ACHN (cell line): Measurements from ENCODE around the gene B4GALNT2.
"Not testable (repeated sequence)": the region's sequence is repeated elsewhere in the genome, so short reads cannot be mapped to it uniquely, and the experiment has no call there.

Experiments used
- DNase-seq: peaks from one replicate; pipeline ENCODE4 v3.0.0-alpha.2; 2015
- in situ Hi-C: cut with HindIII; loops from 2 replicates; pipeline ENCODE4 v1.10.0; 2017; ENCODE audit warnings: low sequenced_read_pairs, low pct_ligation_motif_present, low pct_unique_long_range_greater_than_20kb

The B4GALNT2 gene

GRCh38 chr17:49117587-49118230 lies 14.9 kb upstream of the B4GALNT2 start:
- DNase-seq = no peak
- in situ Hi-C loops = no loop called here

- in situ Hi-C loops = no loop called here
- DNase-seq = no peak
These were observed 12.4 kb upstream of the B4GALNT2 start for GRCh38 chr17:49120166-49120565.

- in situ Hi-C loops = no loop called here
- DNase-seq = no peak
These were observed 10.8 kb upstream of the B4GALNT2 start for GRCh38 chr17:49121696-49122292.

- no peak for DNase-seq
These were observed 10.0 kb upstream of the B4GALNT2 start for GRCh38 chr17:49122566-49122965.

GRCh38 chr17:49123061-49123460 lies 9.5 kb upstream of the B4GALNT2 start:
- no peak for DNase-seq
- in situ Hi-C loops = no loop called here

More at GRCh38 chr17:49122566-49122965, 10.0 kb upstream of the B4GALNT2 start:
- in situ Hi-C loops = no loop called here

- in situ Hi-C loops = no loop called here
- no peak for DNase-seq
These were observed 7.1 kb upstream of the B4GALNT2 start for GRCh38 chr17:49125449-49125848.

- DNase-seq, in situ Hi-C loops: not testable (repeated sequence)
These were observed 6.2 kb upstream of the B4GALNT2 start for GRCh38 chr17:49126183-49126859.

GRCh38 chr17:49129359-49129950 lies 3.1 kb upstream of the B4GALNT2 start:
- in situ Hi-C loops = not testable (repeated sequence)

GRCh38 chr17:49130891-49131290 lies 1.7 kb upstream of the B4GALNT2 start:
- no peak for DNase-seq
- in situ Hi-C loops = no loop called here

More at GRCh38 chr17:49129359-49129950, 3.1 kb upstream of the B4GALNT2 start:
- not testable (repeated sequence) for DNase-seq

- in situ Hi-C loops = no loop called here
These were observed 261 bp upstream of the B4GALNT2 start for GRCh38 chr17:49132317-49132698.

GRCh38 chr17:49136335-49136734 lies 3.8 kb downstream of the B4GALNT2 start:
- in situ Hi-C loops = no loop called here
- no peak for DNase-seq

More at GRCh38 chr17:49132317-49132698, 261 bp upstream of the B4GALNT2 start:
- no peak for DNase-seq

GRCh38 chr17:49145654-49146053 lies 13.1 kb downstream of the B4GALNT2 start:
- DNase-seq, in situ Hi-C loops: not testable (repeated sequence)

GRCh38 chr17:49146620-49147306 lies 14.2 kb downstream of the B4GALNT2 start:
- in situ Hi-C loops = no loop called here
- peak; percentile 62 for DNase-seq

GRCh38 chr17:49148171-49148570 lies 15.6 kb downstream of the B4GALNT2 start:
- in situ Hi-C loops = no loop called here
- no peak for DNase-seq

- in situ Hi-C loops = no loop called here
These were observed 19.4 kb downstream of the B4GALNT2 start for GRCh38 chr17:49151996-49152395.

GRCh38 chr17:49156256-49156655 lies 23.7 kb downstream of the B4GALNT2 start:
- in situ Hi-C loops = no loop called here
- no peak for DNase-seq

More at GRCh38 chr17:49151996-49152395, 19.4 kb downstream of the B4GALNT2 start:
- DNase-seq = no peak

GRCh38 chr17:49157784-49158183 lies 25.2 kb downstream of the B4GALNT2 start:
- in situ Hi-C loops = no loop called here
- peak; percentile 73 for DNase-seq

- no peak for DNase-seq
- in situ Hi-C loops = no loop called here
These were observed 30.3 kb downstream of the B4GALNT2 start for GRCh38 chr17:49162866-49163265.

GRCh38 chr17:49165143-49165542 lies 32.6 kb downstream of the B4GALNT2 start:
- in situ Hi-C loops = no loop called here
- DNase-seq = no peak
